HFFc6 (cell line): Measurements from ENCODE around the gene SORCS2. TPM values are rescaled to one million over a fixed set of nuclear protein-coding genes. Genes with fewer than 3 reads are reported as not detected.

Source experiments
- DNase-seq: peaks from one replicate; pipeline ENCODE4 v3.0.0-alpha.2; 2018
- H3K27ac Mint-ChIP-seq: 2 replicates; pipeline ENCODE4 v1.8.0; 2020; ENCODE audit warnings: mild to moderate bottlenecking, mixed read lengths
- H3K27me3 Mint-ChIP-seq: 2 replicates; pipeline ENCODE4 v1.8.0; 2021; ENCODE audit warnings: mild to moderate bottlenecking, moderate library complexity, mixed read lengths; ENCODE audit not compliant: insufficient read depth
- H3K36me3 Mint-ChIP-seq: 2 replicates; pipeline ENCODE4 v1.8.0; 2021; ENCODE audit warnings: low read depth, mixed read lengths
- H3K4me1 Mint-ChIP-seq: 2 replicates; pipeline ENCODE4 v1.8.0; 2020; ENCODE audit warnings: low read depth, mixed read lengths
- H3K4me3 Mint-ChIP-seq: 2 replicates; pipeline ENCODE4 v1.8.0; 2020; ENCODE audit warnings: mild to moderate bottlenecking, moderate library complexity, mixed read lengths
- H3K9me3 Mint-ChIP-seq: 2 replicates; pipeline ENCODE4 v1.8.0; 2020; ENCODE audit warnings: mild to moderate bottlenecking, mixed read lengths
- CTCF ChIP-seq: fragments of 200-600 bp; sonication (generic); IDR thresholded peaks from 2 replicates; pipeline ENCODE4 v1.5.0; 2021; ENCODE audit warnings: antibody characterized with exemption, mild to moderate bottlenecking
- total RNA-seq, 6 experiments: library from RNA; stranded (reverse); fragmentation: NEBNext Ultra II Directional; extraction: Animal tissue kit (Norgen Biotek cat#: 25700); gene quantifications; 2 replicates in 1 of 6; 3 replicates in 5 of 6; pipeline ENCODE4 v1.2.3, GENCODE V29; 2021

SORCS2 gene
- total RNA-seq, 6 experiments from 2014 or later, result 0.05 to 0.15 (median 0.12) TPM; not detected in 3

GRCh38 chr4:7227008-7227407, 34.7 kb downstream of the SORCS2 start:
- Mint-ChIP-seq H3K9me3 (no peaks in the 10 kb centered on the region), H3K27ac (no peak overlapping the region), H3K36me3 (no peaks in the 10 kb centered on the region), H3K4me1 (no peaks in the 10 kb centered on the region), H3K4me3 (no peak overlapping the region), H3K27me3 (peaks cover 36% of the 10 kb centered on the region)
- TF ChIP-seq CTCF, result no peak
- no peak for DNase-seq

GRCh38 chr4:7228734-7229133, 36.4 kb downstream of the SORCS2 start:
- Mint-ChIP-seq H3K36me3 (no peaks in the 10 kb centered on the region), H3K4me3 (no peak overlapping the region), H3K9me3 (no peaks in the 10 kb centered on the region), H3K27me3 (peaks cover 29% of the 10 kb centered on the region), H3K27ac (no peak overlapping the region), H3K4me1 (no peaks in the 10 kb centered on the region)
- no peak for TF ChIP-seq CTCF
- no peak for DNase-seq

- DNase-seq, result no peak
- TF ChIP-seq CTCF, result no peak
- Mint-ChIP-seq H3K27ac (no peak overlapping the region), H3K4me1 (peaks cover 5% of the 10 kb centered on the region; the same call in 1 of the 2 replicates), H3K4me3 (no peak overlapping the region), H3K36me3 (no peaks in the 10 kb centered on the region), H3K9me3 (no peaks in the 10 kb centered on the region), H3K27me3 (peaks cover 6% of the 10 kb centered on the region)
These were observed 39.8 kb downstream of the SORCS2 start for GRCh38 chr4:7232061-7232650.

- Mint-ChIP-seq H3K4me3 (no peak overlapping the region), H3K27me3 (peaks cover 13% of the 10 kb centered on the region), H3K36me3 (peaks cover 4% of the 10 kb centered on the region; the same call in 1 of the 2 replicates), H3K4me1 (peaks cover 5% of the 10 kb centered on the region; the same call in 1 of the 2 replicates), H3K27ac (no peak overlapping the region), H3K9me3 (peaks cover 4% of the 10 kb centered on the region)
- no peak for DNase-seq
- no peak for TF ChIP-seq CTCF
These were observed 40.8 kb downstream of the SORCS2 start for GRCh38 chr4:7233006-7233580.

GRCh38 chr4:7233601-7234000, 41.3 kb downstream of the SORCS2 start:
- peaks cover 5% of the 10 kb centered on the region for H3K9me3 Mint-ChIP-seq
- H3K27ac Mint-ChIP-seq, result no peak overlapping the region
- H3K27me3 Mint-ChIP-seq, result peaks cover 15% of the 10 kb centered on the region
- H3K4me3 Mint-ChIP-seq, result no peak overlapping the region
- TF ChIP-seq CTCF, result no peak
- no peak for DNase-seq
- peaks cover 4% of the 10 kb centered on the region; the same call in 1 of the 2 replicates for H3K36me3 Mint-ChIP-seq
- H3K4me1 Mint-ChIP-seq, result peaks cover 5% of the 10 kb centered on the region; the same call in 1 of the 2 replicates
